Common myeloid progenitor, CD34-positive (primary cell): ENCODE results near the gene MLST8.

Experiments
- CTCF ChIA-PET: fragments of 350-600 bp; sonication (Branson Sonifier 250); formaldehyde crosslinking; loops from one replicate; lab custom pipeline; 2021; ENCODE audit warnings: antibody characterized with exemption; lab: Charles Lee
- POLR2A ChIA-PET: fragments of 350-600 bp; sonication (Branson Sonifier 250); formaldehyde crosslinking; loops from one replicate; lab custom pipeline; 2021; ENCODE audit warnings: antibody characterized with exemption; lab: Charles Lee
- DNase-seq, 3 donors: peaks; one replicate each; pipeline versions ENCODE4 v3.0.0 to v3.0.0-alpha.2; 2013
- H3K27ac ChIP-seq, 2 experiments: 1 replicate in 1 of 2; 2 replicates in 1 of 2; pipeline ENCODE4 v1.7.0; 2013; ENCODE audit warnings: inconsistent platforms in 2 of 2, low read length in 2 of 2, mild to moderate bottlenecking in 2 of 2, low read depth in 1 of 2, moderate library complexity in 1 of 2; ENCODE audit not compliant: severe bottlenecking in 2 of 2, insufficient read depth in 1 of 2, poor library complexity in 1 of 2
- H3K27me3 ChIP-seq, 5 experiments: replicated peaks in 2 of 5; 1 replicate in 3 of 5; 2 replicates in 2 of 5; pipeline versions ENCODE4 v1.6.1 to v1.7.0; 2013; ENCODE audit warnings: low read length in 4 of 5, mild to moderate bottlenecking in 2 of 5, moderate library complexity in 2 of 5, inconsistent platforms in 1 of 5; ENCODE audit not compliant: insufficient read depth in 5 of 5, control insufficient read depth in 4 of 5
- H3K36me3 ChIP-seq, 4 experiments: 1 replicate in 2 of 4; 2 replicates in 2 of 4; pipeline versions ENCODE4 v1.6.1 to v1.7.0; 2013; ENCODE audit warnings: low read length in 3 of 4, control low read depth in 1 of 4, mild to moderate bottlenecking in 1 of 4; ENCODE audit not compliant: control insufficient read depth in 4 of 4, insufficient read depth in 4 of 4
- H3K4me1 ChIP-seq, 4 experiments: 1 replicate in 3 of 4; 2 replicates in 1 of 4; pipeline versions ENCODE4 v1.6.1 to v1.7.1; 2013; ENCODE audit warnings: low read length in 3 of 4, mild to moderate bottlenecking in 3 of 4, control low read depth in 1 of 4, inconsistent platforms in 1 of 4, moderate library complexity in 1 of 4; ENCODE audit not compliant: control insufficient read depth in 4 of 4, insufficient read depth in 4 of 4; ENCODE audit errors: control extremely low read depth in 1 of 4
- H3K4me3 ChIP-seq, 7 experiments: 1 replicate in 4 of 7; 2 replicates in 3 of 7; pipeline versions ENCODE4 v1.5.1 to v1.7.0; 2013; ENCODE audit warnings: mild to moderate bottlenecking in 7 of 7, low read length in 6 of 7, moderate library complexity in 6 of 7, inconsistent platforms in 2 of 7, low read depth in 2 of 7, control low read depth in 1 of 7; ENCODE audit not compliant: insufficient read depth in 4 of 7, control insufficient read depth in 1 of 7; ENCODE audit errors: extremely low read depth in 1 of 7
- H3K9me3 ChIP-seq, 5 experiments: 1 replicate in 4 of 5; 2 replicates in 1 of 5; pipeline versions ENCODE4 v1.6.1 to v1.7.1; 2013; ENCODE audit warnings: low read length in 4 of 5, mild to moderate bottlenecking in 2 of 5, inconsistent platforms in 1 of 5, low read depth in 1 of 5, moderate library complexity in 1 of 5; ENCODE audit not compliant: control insufficient read depth in 4 of 5, insufficient read depth in 2 of 5; ENCODE audit errors: control extremely low read depth in 1 of 5
- WGBS: methylation state at CpG from one replicate; pipeline ENCODE4 v1.1.5; 2013; ENCODE audit not compliant: insufficient coverage; 5-methylcytosine and 5-hydroxymethylcytosine counted together

Gene MLST8

DNA sequence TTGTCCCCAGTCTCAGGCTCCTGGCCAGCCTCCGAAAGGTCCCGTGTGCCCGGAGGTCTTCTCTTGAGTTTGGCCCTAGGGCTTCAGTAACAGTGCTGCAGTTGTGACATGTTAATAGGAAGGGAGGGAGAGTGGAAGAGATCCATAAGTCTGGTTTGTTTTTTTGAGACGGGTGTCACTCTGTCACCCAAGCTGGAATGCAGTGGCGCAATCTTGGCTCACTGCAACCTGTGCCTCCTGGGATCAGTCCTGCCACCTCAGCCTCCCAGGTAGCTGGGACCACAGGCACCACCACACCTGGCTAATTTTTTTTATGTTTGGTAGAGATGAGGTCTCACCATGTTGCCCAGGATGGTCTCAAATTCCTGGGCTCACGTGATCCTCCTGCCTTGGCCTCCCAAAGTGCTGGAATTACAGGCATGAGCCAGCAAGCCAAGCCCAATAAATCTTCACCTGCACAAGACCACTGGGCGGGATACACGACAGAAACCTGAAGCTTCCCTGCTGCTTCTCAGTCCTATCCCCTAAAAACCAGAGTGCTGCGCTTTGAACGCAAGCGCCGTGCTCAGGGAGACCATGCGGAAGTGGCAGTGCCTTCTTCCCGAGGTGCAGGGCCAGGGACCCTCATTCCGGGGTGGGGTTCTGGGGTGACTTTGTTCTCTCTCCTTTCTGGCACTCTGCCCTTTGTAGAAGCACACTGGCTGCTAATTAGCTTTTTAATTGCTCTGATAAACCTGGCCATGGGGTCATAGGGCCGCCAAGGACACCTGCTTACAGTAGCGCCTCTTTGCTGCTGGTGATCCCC, 38.8 kb upstream of the MLST8 start:
- Histone ChIP-seq H3K27ac (no peak overlapping the region), H3K27me3 (no peaks in the 10 kb centered on the region), H3K36me3 (peaks cover 4 to 65% (median 36%) of the 10 kb centered on the region in 4 experiments), H3K4me1 (no peaks in the 10 kb centered on the region), H3K9me3 (peaks cover 0 to 8% (median 0%) of the 10 kb centered on the region in 5 experiments), H3K4me3 (no peak overlapping the region)
- DNase-seq: no peak
- ChIA-PET POLR2A (interaction anchor here (0.7 kb wide), 1 partner anchor 11 kb away, joined by 4 read pairs; the partner anchor contains the start of gene TRAF7), CTCF (interaction anchor here (0.8 kb wide), 1 partner anchor 11 kb away, joined by 4 read pairs; the partner anchor contains the start of gene TRAF7)
- WGBS: 98% methylated on average over 12 of the region's 17 CpGs

DNA sequence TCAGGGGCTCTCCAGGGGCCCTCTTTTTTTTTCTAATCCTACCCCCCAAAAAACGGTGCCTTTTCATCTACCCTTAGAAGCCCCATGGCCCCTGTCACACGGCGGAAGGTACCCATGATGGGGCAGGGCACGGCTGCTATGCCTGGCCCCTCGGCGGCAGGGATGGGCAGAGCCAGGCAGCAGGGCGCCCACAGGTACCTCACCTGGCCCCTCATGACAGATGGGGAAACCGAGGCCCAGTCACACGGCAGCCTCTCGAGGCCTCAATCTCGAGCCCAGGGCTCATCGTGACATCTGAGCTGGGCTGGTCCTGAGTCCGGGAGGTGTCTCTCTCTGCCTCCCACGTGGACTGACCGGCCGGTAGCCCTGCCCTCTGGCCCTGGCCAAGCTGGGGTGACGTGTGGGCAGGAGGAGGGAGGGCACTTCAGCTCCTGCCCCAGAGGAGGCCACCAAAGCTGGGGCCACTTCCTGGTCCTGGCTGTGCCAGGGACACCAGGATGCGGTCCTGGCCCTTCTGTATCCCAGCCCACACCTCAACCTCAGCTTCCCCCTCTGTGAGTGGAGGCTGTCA, 38.1 kb upstream of the MLST8 start:
- Histone ChIP-seq H3K36me3 (peaks cover 4 to 70% (median 40%) of the 10 kb centered on the region in 4 experiments), H3K27ac (no peak overlapping the region), H3K4me1 (no peaks in the 10 kb centered on the region), H3K9me3 (peaks cover 0 to 8% (median 0%) of the 10 kb centered on the region in 5 experiments), H3K27me3 (no peaks in the 10 kb centered on the region), H3K4me3 (no peak overlapping the region)
- ChIA-PET POLR2A (interaction anchor here (0.7 kb wide), 1 partner anchor 12 kb away, joined by 4 read pairs; the partner anchor contains the start of gene TRAF7), CTCF (interaction anchor here (0.8 kb wide), 1 partner anchor 12 kb away, joined by 4 read pairs; the partner anchor contains the start of gene TRAF7)
- no peak for DNase-seq
- WGBS: 97% methylated on average over 15 of the region's 18 CpGs

DNA sequence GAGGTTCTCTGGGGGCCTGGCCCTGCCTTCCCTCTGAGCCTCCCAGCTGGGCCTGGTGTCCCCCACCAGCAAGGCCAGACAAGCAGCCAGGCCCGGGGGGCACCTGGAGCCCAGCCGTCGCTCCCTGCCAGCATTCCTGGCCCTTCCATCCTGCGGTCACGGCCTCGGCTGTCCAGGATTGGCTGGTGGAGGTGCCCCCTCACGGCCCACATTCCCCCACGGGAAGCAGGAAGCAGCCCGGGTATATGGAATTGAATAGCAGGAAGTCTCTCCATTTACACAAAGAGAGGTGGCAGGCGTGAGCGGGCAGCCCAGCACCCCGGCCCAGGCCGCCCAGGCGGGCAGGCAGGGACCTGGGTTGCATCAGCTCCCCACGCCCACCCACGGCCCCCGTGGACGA, 35.2 kb upstream of the MLST8 start:
- no peak for DNase-seq
- WGBS: 93% methylated on average over 15 of the region's 18 CpGs
- Histone ChIP-seq H3K36me3 (peaks cover 6 to 86% (median 52%) of the 10 kb centered on the region in 4 experiments), H3K4me3 (no peak overlapping the region), H3K27ac (no peak overlapping the region), H3K9me3 (peaks cover 0 to 3% (median 0%) of the 10 kb centered on the region in 5 experiments), H3K27me3 (no peaks in the 10 kb centered on the region), H3K4me1 (no peaks in the 10 kb centered on the region)
- ChIA-PET CTCF (interaction anchor here (0.9 kb wide), 1 partner anchor 16 kb away, joined by 3 read pairs; no protein-coding TSS in a partner anchor), POLR2A (no interaction called here)

DNA sequence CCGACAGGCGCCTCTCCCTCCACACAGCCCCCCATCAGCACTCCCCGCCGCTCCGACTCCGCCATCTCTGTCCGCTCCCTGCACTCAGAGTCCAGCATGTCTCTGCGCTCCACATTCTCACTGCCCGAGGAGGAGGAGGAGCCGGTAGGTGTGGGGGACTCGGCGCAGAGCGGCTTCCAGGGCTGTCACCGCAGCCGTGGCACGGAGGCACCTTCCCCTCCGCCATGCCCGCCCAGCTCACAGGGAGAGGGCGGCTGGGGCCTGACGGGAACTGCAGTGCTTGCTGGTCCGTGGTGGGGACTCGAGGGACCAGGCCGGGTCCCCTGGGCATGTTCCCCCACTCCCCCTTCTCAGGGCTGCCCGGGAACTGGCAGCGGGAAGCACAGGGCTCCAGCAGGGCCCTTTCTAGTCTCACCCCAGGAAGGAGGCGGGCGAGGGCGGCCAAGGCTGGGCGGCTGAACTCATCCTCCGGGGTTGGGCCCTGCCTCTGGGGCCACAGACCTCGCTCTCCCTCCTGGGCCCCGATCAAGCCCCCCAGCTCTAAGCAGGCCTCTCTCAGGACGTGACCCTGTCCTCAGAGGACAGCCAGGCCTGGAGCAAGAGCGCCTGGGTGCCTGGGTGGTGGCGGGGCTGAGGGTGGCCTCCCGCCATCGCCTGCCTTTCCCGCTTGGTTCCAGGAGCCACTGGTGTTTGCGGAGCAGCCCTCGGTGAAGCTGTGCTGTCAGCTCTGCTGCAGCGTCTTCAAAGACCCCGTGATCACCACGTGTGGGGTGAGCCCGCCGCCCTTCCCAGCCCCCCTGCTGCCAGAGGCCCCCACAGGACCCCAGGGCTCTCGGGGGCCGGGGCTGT, 34.4 kb upstream of the MLST8 start:
- no peak overlapping the region for H3K27ac ChIP-seq
- ChIA-PET CTCF (interaction anchor here (0.9 kb wide), 1 partner anchor 17 kb away, joined by 3 read pairs; no protein-coding TSS in a partner anchor), POLR2A (no interaction called here)
- no peaks in the 10 kb centered on the region for H3K4me1 ChIP-seq
- H3K9me3 ChIP-seq: no peaks in the 10 kb centered on the region
- H3K36me3 ChIP-seq: peaks cover 2 to 89% (median 56%) of the 10 kb centered on the region in 4 experiments
- H3K27me3 ChIP-seq: no peaks in the 10 kb centered on the region
- no peak for DNase-seq
- whole genome bisulfite sequencing: 97% methylated on average over 40 of the region's 47 CpGs
- H3K4me3 ChIP-seq: no peak overlapping the region

DNA sequence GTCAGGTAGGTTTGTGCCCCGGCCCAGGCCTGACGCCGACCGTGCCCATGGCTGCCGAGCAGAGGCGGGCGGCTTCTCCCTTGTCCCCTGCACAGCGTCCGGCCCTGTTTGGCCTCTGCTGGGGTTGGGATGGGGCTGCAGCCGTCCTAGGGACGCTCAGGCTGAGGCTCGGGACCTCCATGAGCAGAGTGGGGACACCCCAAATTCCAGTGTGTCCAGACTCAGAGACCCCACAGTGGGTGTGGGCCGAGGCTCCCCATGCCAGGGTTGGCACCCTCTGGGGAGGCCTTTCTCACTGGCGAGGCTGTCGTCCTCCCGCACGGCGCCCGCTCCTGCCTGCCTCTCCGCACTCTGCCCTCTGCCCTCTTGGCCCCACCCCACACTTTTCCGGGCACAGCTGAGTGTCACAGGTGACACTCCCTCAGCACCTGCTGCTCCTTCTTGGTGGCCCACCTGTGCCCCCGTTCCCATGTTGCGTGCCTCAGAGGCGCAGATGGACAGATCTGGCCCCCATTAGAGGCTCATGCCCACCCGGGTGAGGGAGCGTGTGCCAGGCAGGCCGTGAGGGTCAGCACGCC, 33.6 kb upstream of the MLST8 start:
- H3K4me3 ChIP-seq: no peak overlapping the region
- no peak for DNase-seq
- H3K27ac ChIP-seq: no peak overlapping the region
- no peaks in the 10 kb centered on the region for H3K9me3 ChIP-seq
- ChIA-PET POLR2A (no interaction called here), CTCF (no interaction called here)
- H3K27me3 ChIP-seq: no peaks in the 10 kb centered on the region
- H3K36me3 ChIP-seq: peaks cover 2 to 89% (median 57%) of the 10 kb centered on the region in 4 experiments
- 98% methylated on average over 25 of the region's 28 CpGs for WGBS
- H3K4me1 ChIP-seq: no peaks in the 10 kb centered on the region

DNA sequence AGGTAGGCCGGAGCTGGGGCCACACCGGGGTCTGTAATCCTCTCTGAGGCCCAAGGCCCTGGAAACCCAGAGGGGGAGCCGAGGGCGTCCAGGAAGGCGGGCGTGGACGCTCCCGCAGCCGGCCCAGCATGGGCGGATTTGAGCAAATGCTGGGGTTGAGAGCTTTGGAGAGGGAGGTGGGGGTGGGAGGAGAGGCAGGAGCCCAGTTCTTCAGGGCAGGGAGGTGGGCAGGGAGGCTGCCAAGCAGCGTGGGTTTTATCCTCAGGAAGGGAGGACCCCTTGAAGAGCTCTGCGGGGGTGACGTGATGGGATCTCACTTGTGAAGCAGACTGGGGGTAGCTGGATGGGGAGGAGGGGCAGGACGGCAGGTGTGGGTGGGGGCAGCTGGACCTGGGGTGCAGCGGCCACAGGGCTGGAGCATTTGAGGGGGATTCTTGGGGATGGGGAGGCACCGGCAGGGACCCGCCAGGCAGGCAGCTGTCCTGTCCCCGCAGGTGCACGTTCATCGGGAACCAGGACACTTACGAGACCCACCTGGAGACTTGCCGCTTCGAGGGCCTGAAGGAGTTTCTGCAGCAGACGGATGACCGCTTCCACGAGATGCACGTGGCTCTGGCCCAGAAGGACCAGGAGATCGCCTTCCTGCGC, 32.4 kb upstream of the MLST8 start:
- CTCF ChIA-PET: interaction anchor here (1.2 kb wide), 1 partner anchor 25 kb away, joined by 3 read pairs; no protein-coding TSS in a partner anchor
- POLR2A ChIA-PET: interaction anchor here (0.6 to 0.7 kb wide), 2 partner anchors 214 to 808 kb away, joined by 3 to 4 read pairs; partner anchors contain the start of gene NDUFB10
- peaks cover 2 to 89% (median 55%) of the 10 kb centered on the region in 4 experiments for H3K36me3 ChIP-seq

More for the DNA sequence above, 32.4 kb upstream of the MLST8 start:
- Histone ChIP-seq H3K27ac (no peak overlapping the region), H3K4me3 (no peak overlapping the region), H3K9me3 (no peaks in the 10 kb centered on the region), H3K27me3 (no peaks in the 10 kb centered on the region), H3K4me1 (no peaks in the 10 kb centered on the region)
- DNase-seq: no peak
- 98% methylated on average over 21 of the region's 29 CpGs for WGBS
